Tibial nerve (tissue), 4 donors: ENCODE data around the gene ADAM10. TPM values are rescaled to one million over a fixed set of nuclear protein-coding genes. Genes with fewer than 3 reads are reported as not detected.

Experiments used
- DNase-seq, 2 donors: peaks; one replicate each; pipeline ENCODE4 v3.0.0-alpha.2; 2019; ENCODE audit warnings: low spot score in 2 of 2
- H3K27ac ChIP-seq, 4 donors: fragments of 200-600 bp; sonication (generic) in 3 of 4; one replicate each; pipeline ENCODE4 v1.5.1; 2017 to 2019; ENCODE audit warnings: mild to moderate bottlenecking in 1 of 4
- H3K27me3 ChIP-seq, 2 donors: fragments of 200-600 bp; sonication (generic) in 1 of 2; one replicate each; pipeline versions ENCODE4 v1.5.1 to v1.6.0; 2017 to 2019
- H3K36me3 ChIP-seq, 3 donors: fragments of 200-600 bp; sonication (generic); one replicate each; pipeline ENCODE4 v1.5.1; 2018 to 2019
- H3K4me1 ChIP-seq, 4 donors: fragments of 200-600 bp; sonication (generic) in 3 of 4; one replicate each; pipeline ENCODE4 v1.5.1; 2017 to 2019
- H3K4me3 ChIP-seq, 4 donors: fragments of 200-600 bp; sonication (generic) in 3 of 4; one replicate each; pipeline ENCODE4 v1.5.1; 2017 to 2019; ENCODE audit warnings: mild to moderate bottlenecking in 1 of 4, moderate library complexity in 1 of 4
- H3K9me3 ChIP-seq, 4 donors: fragments of 200-600 bp; sonication (generic) in 3 of 4; one replicate each; pipeline ENCODE4 v1.5.1; 2017 to 2019
- EP300 ChIP-seq, 2 donors: sonication (generic); formaldehyde crosslinking; IDR thresholded peaks; one replicate each; pipeline ENCODE4 v1.6.1; 2017; ENCODE audit warnings: antibody characterized with exemption in 2 of 2, mild to moderate bottlenecking in 1 of 2
- POLR2A ChIP-seq, 2 donors: fragments of 450-650 bp; IDR thresholded peaks; one replicate each; pipeline ENCODE4 v1.6.1; 2017; ENCODE audit warnings: antibody characterized with exemption in 2 of 2, mild to moderate bottlenecking in 2 of 2, moderate library complexity in 2 of 2
- WGBS, 2 donors: methylation state at CpG; one replicate each; pipeline ENCODE4 v1.1.5; 2018; 5-methylcytosine and 5-hydroxymethylcytosine counted together
- total RNA-seq, 4 donors: library from RNA; depleted of rRNA; stranded (reverse); fragments of >200 nt; gene quantifications; one replicate each; pipeline ENCODE4 v1.1.0, GENCODE V29; 2016
- TF ChIP-seq, protein P1 (sequence below), 5 experiments: fragments of 200-600 bp in 3 of 5; fragments of 450-650 bp in 2 of 5; sonication (generic) in 3 of 5; IDR thresholded peaks; one replicate each; pipeline ENCODE4 v1.5.1; 2016 to 2019; ENCODE audit warnings: antibody characterized with exemption in 5 of 5, mild to moderate bottlenecking in 3 of 5, moderate library complexity in 2 of 5

ADAM10 gene
- total RNA-seq, 4 donors from 2014 or later: 64.8 to 132 (median 94.3) TPM

DNA sequence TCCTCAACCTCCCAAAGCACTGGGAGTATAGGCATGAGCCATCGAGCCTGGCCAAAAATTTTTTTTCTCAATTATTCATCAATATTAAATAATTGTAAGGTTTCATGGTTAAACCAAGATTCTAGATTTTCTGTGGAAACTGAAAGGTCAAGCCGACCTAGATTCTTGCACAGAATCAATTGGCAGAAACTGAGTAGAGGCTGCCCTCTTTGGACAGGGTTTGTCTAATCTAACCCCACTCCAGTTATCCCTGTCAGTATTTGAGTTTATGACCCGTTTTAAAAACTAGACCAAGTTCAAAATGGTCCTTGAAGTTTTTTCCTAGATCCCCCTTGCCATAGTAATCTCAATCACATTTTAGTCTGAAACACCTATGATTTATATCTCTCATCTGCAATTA is 8.6 kb upstream of the ADAM10 start:
- Histone ChIP-seq H3K4me3 (no peak overlapping the region), H3K4me1 (no peaks in the 10 kb centered on the region), H3K9me3 (no peaks in the 10 kb centered on the region), H3K27me3 (no peaks in the 10 kb centered on the region), H3K27ac (no peak overlapping the region), H3K36me3 (no peaks in the 10 kb centered on the region)
- 18 to 20% methylated on average over 3 of the region's 3 CpGs for WGBS, 2 donors
- no peak for DNase-seq
- TF ChIP-seq, protein P1, sequence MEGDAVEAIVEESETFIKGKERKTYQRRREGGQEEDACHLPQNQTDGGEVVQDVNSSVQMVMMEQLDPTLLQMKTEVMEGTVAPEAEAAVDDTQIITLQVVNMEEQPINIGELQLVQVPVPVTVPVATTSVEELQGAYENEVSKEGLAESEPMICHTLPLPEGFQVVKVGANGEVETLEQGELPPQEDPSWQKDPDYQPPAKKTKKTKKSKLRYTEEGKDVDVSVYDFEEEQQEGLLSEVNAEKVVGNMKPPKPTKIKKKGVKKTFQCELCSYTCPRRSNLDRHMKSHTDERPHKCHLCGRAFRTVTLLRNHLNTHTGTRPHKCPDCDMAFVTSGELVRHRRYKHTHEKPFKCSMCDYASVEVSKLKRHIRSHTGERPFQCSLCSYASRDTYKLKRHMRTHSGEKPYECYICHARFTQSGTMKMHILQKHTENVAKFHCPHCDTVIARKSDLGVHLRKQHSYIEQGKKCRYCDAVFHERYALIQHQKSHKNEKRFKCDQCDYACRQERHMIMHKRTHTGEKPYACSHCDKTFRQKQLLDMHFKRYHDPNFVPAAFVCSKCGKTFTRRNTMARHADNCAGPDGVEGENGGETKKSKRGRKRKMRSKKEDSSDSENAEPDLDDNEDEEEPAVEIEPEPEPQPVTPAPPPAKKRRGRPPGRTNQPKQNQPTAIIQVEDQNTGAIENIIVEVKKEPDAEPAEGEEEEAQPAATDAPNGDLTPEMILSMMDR (IDR thresholded peaks at IDR 0.05): peak in 3 of 5 experiments; percentile 26 to 41 (median 36)
- TF ChIP-seq EP300 (IDR thresholded peaks at IDR 0.05): no peak

GRCh38 chr15:58755956-58756355 is 6.4 kb upstream of the ADAM10 start:
- no peaks in the 10 kb centered on the region for H3K27me3 ChIP-seq
- no peaks in the 10 kb centered on the region for H3K4me1 ChIP-seq
- no peak for TF ChIP-seq POLR2A (IDR thresholded peaks at IDR 0.05)
- TF ChIP-seq EP300 (IDR thresholded peaks at IDR 0.05): no peak
- TF ChIP-seq, protein P1 (IDR thresholded peaks at IDR 0.05): no peak
- no peaks in the 10 kb centered on the region for H3K36me3 ChIP-seq
- H3K27ac ChIP-seq: no peak overlapping the region
- H3K9me3 ChIP-seq: no peaks in the 10 kb centered on the region
- 61 to 62% methylated on average over 6 of the region's 6 CpGs for WGBS, 2 donors
- H3K4me3 ChIP-seq: no peak overlapping the region
- no peak for DNase-seq

GRCh38 chr15:58755350-58755749 is 5.8 kb upstream of the ADAM10 start:
- Histone ChIP-seq H3K36me3 (no peaks in the 10 kb centered on the region), H3K4me3 (no peak overlapping the region), H3K9me3 (no peaks in the 10 kb centered on the region), H3K27me3 (no peaks in the 10 kb centered on the region), H3K4me1 (peaks cover 0 to 6% (median 0%) of the 10 kb centered on the region in 4 donors), H3K27ac (no peak overlapping the region)
- no peak for TF ChIP-seq EP300 (IDR thresholded peaks at IDR 0.05)
- TF ChIP-seq, protein P1 (IDR thresholded peaks at IDR 0.05): no peak
- no peak for TF ChIP-seq POLR2A (IDR thresholded peaks at IDR 0.05)
- WGBS, 2 donors: 97% methylated on average over 3 of the region's 3 CpGs
- DNase-seq: no peak

DNA sequence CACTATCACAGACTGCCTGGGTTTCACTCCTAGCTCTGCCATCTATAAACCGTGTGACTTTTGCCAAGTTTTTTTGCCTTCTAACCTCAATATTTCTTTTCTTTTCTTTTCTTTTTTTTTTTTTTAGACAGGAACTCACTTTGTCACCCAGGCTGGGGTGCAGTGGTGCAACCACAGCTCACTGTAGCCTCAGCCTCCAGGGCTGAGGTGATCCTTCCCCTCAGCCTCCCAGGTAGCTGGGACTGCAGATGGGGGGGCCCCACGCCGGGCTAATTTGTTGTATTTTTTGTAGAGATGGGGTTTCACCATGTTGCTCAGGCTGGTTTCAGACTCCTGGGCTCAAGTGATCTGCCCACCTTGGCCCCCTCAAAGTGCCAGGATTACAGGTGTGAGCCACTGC is 3.2 kb upstream of the ADAM10 start:
- Histone ChIP-seq H3K9me3 (no peaks in the 10 kb centered on the region), H3K27ac (no peak overlapping the region), H3K4me3 (no peak overlapping the region), H3K27me3 (no peaks in the 10 kb centered on the region), H3K36me3 (no peaks in the 10 kb centered on the region), H3K4me1 (peaks cover 0 to 12% (median 0%) of the 10 kb centered on the region in 4 donors)
- 78 to 80% methylated on average over 3 of the region's 3 CpGs for WGBS, 2 donors
- no peak for DNase-seq
- TF ChIP-seq POLR2A (IDR thresholded peaks at IDR 0.05): no peak
- TF ChIP-seq EP300 (IDR thresholded peaks at IDR 0.05): no peak

GRCh38 chr15:58748852-58749531 is 515 bp downstream of the ADAM10 start:
- 1% methylated on average over 31 to 53 of the region's 81 CpGs for WGBS, 2 donors
- H3K4me3 ChIP-seq: peak overlapping the region; percentile 62 to 94 (median 88)
- H3K27me3 ChIP-seq: no peaks in the 10 kb centered on the region
- DNase-seq: peak in 1 of 2 donors; percentile 33
- TF ChIP-seq POLR2A (IDR thresholded peaks at IDR 0.05) (no peak), EP300 (IDR thresholded peaks at IDR 0.05) (peak in 1 of 2 donors; percentile 47)
- no peaks in the 10 kb centered on the region for H3K36me3 ChIP-seq
- H3K27ac ChIP-seq: peak overlapping the region; percentile 78 to 99 (median 96)
- peaks cover 0 to 45% (median 13%) of the 10 kb centered on the region in 4 donors for H3K4me1 ChIP-seq
- H3K9me3 ChIP-seq: no peaks in the 10 kb centered on the region

- TF ChIP-seq POLR2A (IDR thresholded peaks at IDR 0.05) (no peak), EP300 (IDR thresholded peaks at IDR 0.05) (no peak)
- TF ChIP-seq, protein P1 (IDR thresholded peaks at IDR 0.05): no peak
- Histone ChIP-seq H3K4me1 (peaks cover 0 to 51% (median 14%) of the 10 kb centered on the region in 4 donors), H3K36me3 (no peaks in the 10 kb centered on the region), H3K27ac (peak overlapping the region; percentile 78 to 99 (median 96)), H3K9me3 (no peaks in the 10 kb centered on the region), H3K27me3 (no peaks in the 10 kb centered on the region), H3K4me3 (peak overlapping the region; percentile 62 to 94 (median 88))
- 3 to 6% methylated on average over 14 of the region's 14 CpGs for WGBS, 2 donors
- no peak for DNase-seq
Observed at GRCh38 chr15:58748040-58748851, 1.3 kb downstream of the ADAM10 start.
